Psoas muscle (tissue), 8 donors: Measurements from ENCODE around the gene SMIM29. TPM values are rescaled to one million over a fixed set of nuclear protein-coding genes. Genes with fewer than 3 reads are reported as not detected.
A peak's percentile ranks its signal among the peaks of the same experiment; 100 is the strongest.

Experiments
- ATAC-seq, 4 donors: fragments of 200-7000 bp; cut with Tn5 transposase; one replicate each; pipeline ENCODE4 v1.9.1; 2020; ENCODE audit warnings: moderate library complexity in 3 of 4, mild to moderate bottlenecking in 2 of 4
- DNase-seq, 2 donors: peaks; one replicate each; pipeline ENCODE4 v3.0.0-alpha.2; 2020
- H3K27ac ChIP-seq: fragments of 200-600 bp; one replicate; pipeline ENCODE4 v1.8.0; 2022
- H3K27me3 ChIP-seq, 3 donors: fragments of 200-600 bp in 1 of 3; one replicate each; pipeline versions ENCODE4 v1.6.1 to v1.8.0; 2013 to 2022; ENCODE audit warnings: low read length in 2 of 3, mild to moderate bottlenecking in 2 of 3, moderate library complexity in 1 of 3; ENCODE audit not compliant: insufficient read depth in 3 of 3
- H3K36me3 ChIP-seq, 2 donors: fragments of 200-600 bp in 1 of 2; one replicate each; pipeline versions ENCODE4 v1.6.1 to v1.8.0; 2013 to 2022; ENCODE audit warnings: low read depth in 1 of 2, mild to moderate bottlenecking in 1 of 2, moderate library complexity in 1 of 2; ENCODE audit not compliant: insufficient read depth in 1 of 2
- H3K4me1 ChIP-seq: fragments of 200-600 bp; one replicate; pipeline ENCODE4 v1.8.0; 2022
- H3K4me3 ChIP-seq: fragments of 200-600 bp; one replicate; pipeline ENCODE4 v1.8.0; 2022; ENCODE audit warnings: mild to moderate bottlenecking
- H3K9me3 ChIP-seq: fragments of 200-600 bp; one replicate; pipeline ENCODE4 v1.8.0; 2022
- CTCF ChIP-seq: fragments of 200-600 bp; IDR thresholded peaks from one replicate; pipeline ENCODE4 v1.8.0; 2022; ENCODE audit warnings: antibody characterized with exemption
- WGBS, 3 donors: extraction: QIAGEN DNeasy Blood & Tissue Kit; methylation state at CpG; one replicate each; pipeline versions ENCODE4 v1.1.6 to v1.1.7; 2013; 5-methylcytosine and 5-hydroxymethylcytosine counted together
- intact Hi-C, 2 donors: fragments of 100-400 bp; cut with DNase I; formaldehyde crosslinking; loops; one replicate each; pipeline versions ENCODE4 v1.11.0 to v1.14.2; 2022
- polyA plus RNA-seq, 3 donors: library from polyadenylated mRNA; stranded (reverse); fragments of 200-250 nt; gene quantifications; one replicate each; pipeline ENCODE4 v1.2.3, GENCODE V29; 2013
- total RNA-seq, 4 donors: library from RNA; stranded (reverse); fragmentation: NEBNext Ultra II Directional in 2 of 4; extraction: Animal tissue kit (Norgen Biotek cat#: 25700) in 2 of 4; gene quantifications; one replicate each; pipeline versions ENCODE4 v1.2.1 to v1.2.4, GENCODE V29; 2021 to 2023
- donor health status: healthy with polysubstance abuse.
- donor health status: DM: no; HTN: no; CAD: no; lungs with moderate emphysema.
- donor health status: Bipolar disorder and iron deficiency.
- donor health status: healthy.
- donor health status: DM: yes; HTN: yes; CAD: no.
- donor health status: DM: no; HTN: no; CAD: no.
- donor health status: DM: no; HTN: no; CAD: no.
- donor health status: DM: yes; HTN: yes; CAD: no.

SMIM29 gene
- total and polyA plus RNA-seq, 7 donors = 14.4 to 100 (median 37.8) TPM

GRCh38 chr6:34288581-34288980 lies 39.8 kb upstream of the SMIM29 start:
- Histone ChIP-seq H3K4me3 (no peak overlapping the region), H3K27ac (peak overlapping the region; percentile 87), H3K9me3 (no peaks in the 10 kb centered on the region), H3K27me3 (no peaks in the 10 kb centered on the region), H3K36me3 (peaks cover 4 to 47% of the 10 kb centered on the region in 2 donors), H3K4me1 (peaks cover 69% of the 10 kb centered on the region)
- 13 to 27% (median 13%) methylated on average over 5 of the region's 5 CpGs for WGBS, 3 donors
- no peak for TF ChIP-seq CTCF
- intact Hi-C loops = no loop called here
- DNase-seq (no peak), ATAC-seq (peak in 3 of 4 donors; percentile 18 to 49 (median 29))

DNA sequence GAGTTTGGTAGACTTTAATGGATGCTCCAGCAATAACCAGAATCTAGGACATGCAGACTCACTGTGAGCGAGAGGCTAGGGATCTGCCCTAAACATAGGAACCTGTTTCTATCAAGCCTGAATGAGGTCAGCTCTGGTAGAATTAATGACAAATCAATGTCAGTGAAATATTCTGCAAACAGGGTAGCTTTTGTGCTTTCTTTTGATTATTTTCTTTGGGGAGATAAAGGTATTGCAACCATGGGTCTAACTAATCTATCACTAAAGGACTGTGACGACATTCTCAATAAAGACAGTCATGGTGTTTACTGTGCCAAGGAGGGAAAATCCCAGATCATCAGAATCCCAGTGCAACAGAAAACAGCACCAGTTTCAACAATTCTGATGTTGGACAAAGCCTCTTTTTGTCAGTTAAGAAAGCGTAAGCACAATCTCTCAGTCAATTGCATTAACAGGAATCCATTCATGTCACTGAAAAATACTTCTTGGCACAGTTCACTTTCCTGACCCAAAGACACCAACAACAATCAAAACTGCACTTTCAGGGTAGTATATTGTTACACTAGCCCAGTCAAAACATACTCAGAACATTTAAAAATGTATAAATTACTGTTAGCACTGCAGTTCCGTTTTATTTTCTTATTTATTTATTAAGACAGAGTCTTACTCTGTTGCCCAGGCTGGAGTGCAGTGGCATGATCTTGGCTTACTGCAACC lies 36.8 kb upstream of the SMIM29 start:
- intact Hi-C loops = no loop called here
- Histone ChIP-seq H3K36me3 (peaks cover 4 to 26% of the 10 kb centered on the region in 2 donors), H3K27ac (peak overlapping the region; percentile 38), H3K27me3 (no peaks in the 10 kb centered on the region), H3K4me1 (peaks cover 59% of the 10 kb centered on the region), H3K4me3 (no peak overlapping the region), H3K9me3 (no peaks in the 10 kb centered on the region)
- DNase-seq (no peak), ATAC-seq (no peak)
- TF ChIP-seq CTCF = no peak
- 67 to 80% (median 67%) methylated on average over 4 of the region's 4 CpGs for WGBS, 3 donors

DNA sequence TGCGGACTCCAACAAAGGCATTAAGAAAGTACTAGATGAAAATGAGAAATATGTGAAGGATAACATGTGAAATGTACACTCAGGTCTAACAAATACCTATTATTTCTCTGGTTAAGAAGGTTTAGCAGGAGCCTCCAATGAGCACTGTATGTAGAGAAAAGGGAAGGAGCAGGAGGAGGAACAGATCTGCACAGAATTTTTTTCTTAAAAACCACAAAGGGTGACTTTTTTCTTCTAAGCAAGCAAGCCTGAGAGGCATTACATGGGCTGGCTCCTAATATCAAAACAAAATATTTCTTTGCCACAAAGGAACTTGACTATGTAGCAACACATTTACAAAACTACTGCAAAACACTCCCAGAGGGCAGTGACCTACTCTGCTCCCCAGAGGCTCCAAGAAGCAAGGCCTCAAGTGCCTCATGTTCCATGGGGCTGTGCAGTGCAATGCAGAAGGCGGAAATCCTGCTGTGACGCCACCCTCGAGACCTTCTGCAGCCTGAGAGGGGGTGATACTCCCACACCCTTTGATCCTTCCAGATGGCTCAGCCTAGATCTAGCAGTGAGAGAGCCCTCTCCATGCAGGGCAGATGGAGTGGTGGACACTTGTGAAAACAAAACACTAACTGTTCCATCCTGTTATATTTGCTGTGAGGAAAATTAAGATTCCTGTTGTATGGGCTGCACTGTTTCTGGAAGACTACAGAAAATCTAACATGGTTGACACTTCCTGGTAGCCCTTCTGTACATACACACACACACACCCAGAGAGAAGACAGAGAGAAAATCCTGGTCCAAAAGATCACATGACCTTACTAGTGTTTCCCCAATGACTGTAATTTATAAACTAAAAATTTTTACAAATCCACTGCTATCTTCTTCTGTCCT lies 36.0 kb upstream of the SMIM29 start:
- Histone ChIP-seq H3K27ac (peak overlapping the region; percentile 38), H3K27me3 (no peaks in the 10 kb centered on the region), H3K4me3 (no peak overlapping the region), H3K36me3 (peaks cover 4 to 30% of the 10 kb centered on the region in 2 donors), H3K9me3 (no peaks in the 10 kb centered on the region), H3K4me1 (peaks cover 60% of the 10 kb centered on the region)
- DNase-seq = peak; percentile 46 to 79
- ATAC-seq = peak; percentile 17 to 61 (median 49)
- no peak for TF ChIP-seq CTCF
- 78 to 81% (median 80%) methylated on average over 4 of the region's 4 CpGs for WGBS, 3 donors
- intact Hi-C loops = no loop called here

GRCh38 chr6:34281702-34282334 lies 33.0 kb upstream of the SMIM29 start:
- Histone ChIP-seq H3K9me3 (no peaks in the 10 kb centered on the region), H3K36me3 (peaks cover 0 to 16% of the 10 kb centered on the region in 2 donors), H3K4me1 (peaks cover 64% of the 10 kb centered on the region), H3K4me3 (no peak overlapping the region), H3K27me3 (no peaks in the 10 kb centered on the region), H3K27ac (no peak overlapping the region)
- ATAC-seq (no peak), DNase-seq (no peak)
- intact Hi-C loops = no loop called here
- 77 to 84% (median 83%) methylated on average over 6 of the region's 6 CpGs for WGBS, 3 donors
- no peak for TF ChIP-seq CTCF
